HG02981 (cell line): ENCODE data around the gene UBE2O.
A peak's percentile ranks its signal among the peaks of the same experiment; 100 is the strongest.

Experiments used
- ATAC-seq: cut with Tn5 transposase; IDR thresholded peaks from one replicate; pipeline ENCODE4 v1.9.1; 2021; ENCODE audit warnings: mild to moderate bottlenecking, moderate library complexity; ENCODE audit not compliant: unreplicated experiment

Gene UBE2O

DNA sequence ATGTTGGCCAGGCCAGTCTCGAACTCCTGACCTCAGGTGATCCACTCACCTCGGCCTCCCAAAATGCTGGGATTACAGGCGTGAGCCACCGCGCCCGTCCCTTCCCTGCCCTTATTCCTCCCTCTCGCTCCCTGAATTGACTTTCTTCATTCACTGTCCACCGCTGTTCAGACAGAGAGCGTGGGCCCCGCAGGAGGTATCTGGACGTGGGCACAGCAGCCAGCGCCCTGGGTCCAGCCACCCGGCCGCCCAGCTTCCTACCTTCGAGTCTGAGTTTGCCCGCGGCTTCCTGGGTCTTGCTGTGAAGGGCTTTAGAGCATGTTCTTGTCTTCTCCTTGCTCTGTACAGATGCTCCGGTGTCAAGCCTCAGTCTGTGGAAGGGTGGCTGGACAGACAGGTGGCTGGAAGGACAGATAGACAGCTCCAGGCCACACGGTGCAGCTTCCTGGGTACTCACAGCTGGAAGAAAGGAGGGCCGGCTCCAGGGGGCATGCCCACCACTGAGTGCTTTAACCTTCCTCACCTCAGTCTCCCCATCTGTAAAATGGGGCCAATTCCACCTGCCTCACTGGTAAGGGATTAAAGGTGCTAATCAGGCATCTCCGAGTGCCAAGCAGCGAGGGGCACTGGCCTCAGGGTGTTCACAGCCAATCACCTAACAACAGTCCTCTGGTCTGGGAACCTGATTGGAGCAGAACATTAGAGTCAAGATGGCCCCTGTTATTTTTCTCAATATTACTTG, 34.7 kb upstream of the UBE2O start:
- no peak for ATAC-seq

DNA sequence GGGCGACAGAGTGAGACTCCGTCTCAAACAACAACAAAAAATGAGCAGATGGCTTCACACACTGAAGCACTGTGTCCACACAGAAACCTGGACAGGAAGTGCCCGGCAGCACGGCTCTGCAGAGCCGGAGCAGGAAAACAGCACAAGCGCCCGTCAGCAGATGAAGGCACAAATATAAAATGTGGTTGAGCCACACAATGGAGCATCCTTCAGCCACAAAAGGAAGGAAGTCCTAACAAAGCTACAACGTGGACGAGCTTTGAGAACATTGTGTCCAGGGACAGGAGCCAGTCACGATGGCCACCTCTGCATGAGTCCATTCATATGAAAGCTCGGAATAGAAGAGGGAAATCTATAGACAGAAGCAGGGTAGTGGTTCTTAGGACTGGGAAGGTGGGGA, 32.6 kb upstream of the UBE2O start:
- ATAC-seq, result no peak

DNA sequence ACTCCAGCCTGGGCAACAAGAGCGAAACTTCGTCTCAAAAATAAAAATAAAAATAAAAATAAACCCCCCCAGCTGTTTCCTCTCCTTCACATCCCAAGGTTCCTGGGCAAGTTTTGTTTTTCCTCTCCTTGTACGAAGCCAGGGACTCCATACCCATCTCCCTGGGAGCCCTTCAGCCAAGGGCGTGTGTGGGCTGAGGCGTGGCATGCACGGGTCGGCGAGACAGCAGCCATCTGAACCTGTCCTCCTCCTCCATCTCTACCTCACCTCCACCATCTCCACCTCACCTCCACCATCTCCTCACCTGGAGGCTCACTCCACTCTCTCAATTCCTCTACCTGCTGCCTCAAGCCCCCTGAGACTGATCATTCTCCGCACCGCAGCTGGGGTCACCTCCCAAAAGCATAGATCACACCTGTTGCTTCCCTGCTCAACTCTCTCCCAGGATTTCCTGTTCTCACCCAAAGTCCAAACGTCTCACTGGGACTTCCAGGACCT, 31.3 kb upstream of the UBE2O start:
- no peak for ATAC-seq

DNA sequence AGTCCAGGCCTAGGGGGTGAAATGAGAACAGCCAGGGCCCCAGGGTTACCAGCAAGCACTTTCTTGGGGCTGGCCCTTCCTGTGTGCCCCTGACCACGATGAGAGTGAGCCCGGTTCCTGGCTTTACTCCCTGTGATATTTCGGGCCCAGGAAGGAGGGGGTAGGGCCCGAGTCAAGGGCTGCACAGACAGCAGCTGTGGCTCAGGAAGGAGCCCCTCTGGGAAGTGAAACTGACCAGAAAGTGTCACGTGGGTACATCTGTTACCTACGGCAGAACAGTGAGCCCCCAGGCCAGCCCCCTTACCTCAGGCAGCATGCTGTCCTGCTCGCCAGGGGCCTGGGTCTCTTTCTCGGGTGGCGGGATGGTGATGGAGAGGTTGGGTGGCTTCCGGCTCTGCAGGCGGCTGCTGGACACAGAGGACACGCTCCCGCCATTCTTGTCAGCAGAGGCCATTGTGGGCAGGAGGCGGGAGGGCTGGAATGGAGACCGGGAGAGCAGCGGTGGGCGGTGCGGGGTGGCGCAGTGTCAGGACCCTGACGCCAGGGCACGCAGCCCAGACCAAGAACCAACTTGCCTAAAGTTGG, 28.2 kb upstream of the UBE2O start:
- ATAC-seq, result peak; percentile 60

GRCh38 chr17:76480632-76481031, 27.7 kb upstream of the UBE2O start:
- ATAC-seq, result peak; percentile 2

DNA sequence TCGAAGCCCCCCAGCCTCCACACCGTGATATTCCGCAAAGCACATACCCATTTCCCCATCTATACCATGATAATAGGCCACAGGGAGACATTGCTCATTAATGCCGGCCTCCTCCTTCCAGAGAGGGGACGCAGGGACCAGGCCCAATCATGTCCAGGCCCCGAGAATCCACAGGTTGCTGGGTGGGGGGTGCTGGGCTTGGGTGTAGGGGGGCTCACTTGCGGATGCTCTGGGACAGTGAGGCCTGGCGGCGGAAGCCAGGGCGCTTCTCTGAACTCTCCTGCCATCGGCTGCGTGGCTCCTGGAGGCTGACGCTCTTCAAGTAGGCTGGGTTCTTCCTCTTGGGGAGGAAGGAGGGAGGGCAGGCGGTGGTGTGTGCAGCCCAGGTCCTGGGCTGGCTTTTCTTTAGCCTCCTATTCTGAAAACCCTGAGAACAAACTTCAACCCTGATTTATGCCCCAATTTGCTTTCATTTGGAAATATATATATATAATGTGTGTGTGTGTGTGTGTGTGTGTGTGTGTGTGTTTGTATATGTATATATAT, 26.6 kb upstream of the UBE2O start:
- no peak for ATAC-seq

GRCh38 chr17:76478730-76479514, 26.0 kb upstream of the UBE2O start:
- no peak for ATAC-seq

GRCh38 chr17:76478097-76478496, 25.1 kb upstream of the UBE2O start:
- ATAC-seq, result no peak

- ATAC-seq, result no peak
Observed at GRCh38 chr17:76477576-76477975, 24.6 kb upstream of the UBE2O start.

DNA sequence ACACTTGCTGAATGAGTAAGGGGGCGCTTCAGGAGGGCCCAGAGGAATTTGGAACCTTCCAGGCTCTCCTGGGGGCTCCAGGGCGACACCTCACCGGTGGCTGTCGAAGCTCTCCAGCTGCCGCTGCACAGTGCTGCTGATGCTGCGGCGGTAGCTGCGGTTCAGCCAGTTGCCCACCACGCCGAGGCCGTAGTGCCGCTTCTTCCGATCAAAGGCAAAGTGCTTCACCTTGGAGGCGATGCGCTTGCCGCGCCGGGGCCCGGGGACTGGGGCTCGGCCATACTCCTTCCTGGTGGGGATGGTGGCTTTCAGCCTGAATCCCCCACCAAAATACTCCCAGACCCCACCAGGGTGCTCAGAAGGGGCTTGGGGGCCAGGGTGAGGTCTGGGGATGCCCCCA, 23.8 kb upstream of the UBE2O start:
- ATAC-seq, result no peak

DNA sequence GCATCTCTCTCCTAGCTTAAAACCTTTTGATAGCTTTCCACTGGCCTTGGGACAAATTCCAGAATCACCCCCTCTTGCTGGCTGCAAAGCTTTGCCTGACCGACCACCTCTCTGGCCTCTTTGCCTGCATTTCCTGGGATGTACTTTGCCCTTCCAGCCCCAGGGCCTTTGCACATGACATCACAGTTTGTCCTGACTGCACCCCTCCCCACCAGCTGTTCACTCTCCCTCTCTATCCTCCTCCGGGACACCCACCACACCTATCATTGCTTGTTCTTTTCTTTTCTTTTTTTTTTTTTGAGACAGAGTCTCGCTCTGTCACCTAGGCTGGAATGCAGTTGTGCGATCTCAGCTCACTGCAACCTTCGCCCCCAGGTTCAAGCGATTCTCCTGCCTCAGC, 22.4 kb upstream of the UBE2O start:
- ATAC-seq, result no peak

- no peak for ATAC-seq
Observed at GRCh38 chr17:76474894-76475293, 21.9 kb upstream of the UBE2O start.

GRCh38 chr17:76474238-76474637, 21.3 kb upstream of the UBE2O start:
- ATAC-seq, result no peak

DNA sequence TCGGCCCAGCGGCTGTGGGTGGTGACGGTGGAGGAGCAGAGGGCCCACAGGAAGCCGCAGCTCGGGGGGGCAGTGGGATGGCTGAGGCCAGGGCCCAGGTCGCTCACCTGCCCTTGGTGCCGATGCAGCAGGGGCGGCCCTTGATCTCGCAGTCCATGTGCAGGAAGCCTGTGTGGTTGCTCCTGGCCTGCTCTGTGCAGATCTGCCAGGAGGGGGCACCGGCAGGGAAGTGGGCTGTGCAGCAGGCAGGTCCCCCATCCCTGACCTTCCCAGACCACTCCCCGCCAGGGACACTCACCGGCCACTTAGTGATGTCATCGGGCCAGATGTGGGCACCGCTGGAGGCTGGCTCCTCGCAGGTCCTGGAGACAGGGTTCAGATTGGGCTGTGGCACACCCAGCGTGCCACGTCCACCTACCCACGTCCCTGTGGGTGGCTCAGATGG, 20.6 kb upstream of the UBE2O start:
- ATAC-seq, result no peak

GRCh38 chr17:76472726-76473125, 19.8 kb upstream of the UBE2O start:
- ATAC-seq, result no peak

DNA sequence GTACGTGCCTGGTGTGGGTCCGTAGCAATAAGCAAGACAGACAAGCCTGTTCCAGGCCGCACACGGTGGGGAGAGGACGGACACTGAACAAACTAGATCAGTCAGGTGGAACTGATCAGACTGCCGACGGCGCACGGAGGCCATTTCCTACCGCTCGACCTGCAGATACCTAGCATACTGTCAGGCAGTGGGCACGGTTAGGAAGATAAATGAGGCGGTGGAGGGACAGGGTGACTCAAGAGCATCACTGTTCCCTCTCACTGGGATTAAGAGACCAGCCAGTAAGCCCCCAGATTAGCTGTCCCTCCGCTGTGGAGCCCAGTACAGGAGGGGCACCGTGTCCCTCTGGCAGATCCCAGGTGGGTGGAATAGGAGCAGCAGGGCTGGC, 19.3 kb upstream of the UBE2O start:
- no peak for ATAC-seq

GRCh38 chr17:76471498-76472257, 18.7 kb upstream of the UBE2O start:
- no peak for ATAC-seq

DNA sequence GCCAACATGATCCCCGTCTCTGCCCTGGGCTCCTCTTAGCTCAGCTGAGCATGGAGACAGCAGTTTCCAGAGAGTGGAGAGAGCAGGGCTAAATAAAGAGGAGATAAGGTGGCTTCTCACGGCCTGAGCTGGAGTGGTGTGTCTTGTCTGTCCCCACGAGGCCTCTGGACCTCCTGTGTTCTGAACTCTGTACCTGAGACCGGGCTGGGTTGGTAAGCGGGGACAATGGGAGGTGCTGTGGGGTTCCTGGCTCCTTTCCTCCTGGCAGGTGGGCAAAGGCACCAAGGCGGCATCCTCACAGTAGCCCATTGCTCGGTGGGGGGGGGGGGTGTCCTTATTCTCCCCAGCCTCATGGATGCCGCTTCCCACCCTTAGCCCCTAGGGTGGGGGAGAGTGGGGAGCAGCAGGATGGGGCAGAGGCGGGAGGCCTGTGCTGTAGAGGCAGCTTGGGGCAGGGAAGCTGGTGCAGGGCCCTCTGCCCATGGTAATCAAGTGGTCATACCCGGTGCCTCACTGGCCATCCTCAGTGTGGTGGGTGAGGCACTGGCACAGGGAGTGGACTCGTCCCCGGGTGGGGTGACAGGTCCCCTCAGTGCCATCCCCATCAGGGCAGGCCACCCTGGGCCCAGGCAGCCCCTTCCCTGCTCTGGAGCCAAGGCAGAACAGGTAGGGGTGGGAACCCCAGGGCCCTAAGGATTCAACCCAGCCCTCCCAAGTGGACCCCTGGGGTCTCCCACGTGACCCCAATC, 17.2 kb upstream of the UBE2O start:
- ATAC-seq, result no peak

DNA sequence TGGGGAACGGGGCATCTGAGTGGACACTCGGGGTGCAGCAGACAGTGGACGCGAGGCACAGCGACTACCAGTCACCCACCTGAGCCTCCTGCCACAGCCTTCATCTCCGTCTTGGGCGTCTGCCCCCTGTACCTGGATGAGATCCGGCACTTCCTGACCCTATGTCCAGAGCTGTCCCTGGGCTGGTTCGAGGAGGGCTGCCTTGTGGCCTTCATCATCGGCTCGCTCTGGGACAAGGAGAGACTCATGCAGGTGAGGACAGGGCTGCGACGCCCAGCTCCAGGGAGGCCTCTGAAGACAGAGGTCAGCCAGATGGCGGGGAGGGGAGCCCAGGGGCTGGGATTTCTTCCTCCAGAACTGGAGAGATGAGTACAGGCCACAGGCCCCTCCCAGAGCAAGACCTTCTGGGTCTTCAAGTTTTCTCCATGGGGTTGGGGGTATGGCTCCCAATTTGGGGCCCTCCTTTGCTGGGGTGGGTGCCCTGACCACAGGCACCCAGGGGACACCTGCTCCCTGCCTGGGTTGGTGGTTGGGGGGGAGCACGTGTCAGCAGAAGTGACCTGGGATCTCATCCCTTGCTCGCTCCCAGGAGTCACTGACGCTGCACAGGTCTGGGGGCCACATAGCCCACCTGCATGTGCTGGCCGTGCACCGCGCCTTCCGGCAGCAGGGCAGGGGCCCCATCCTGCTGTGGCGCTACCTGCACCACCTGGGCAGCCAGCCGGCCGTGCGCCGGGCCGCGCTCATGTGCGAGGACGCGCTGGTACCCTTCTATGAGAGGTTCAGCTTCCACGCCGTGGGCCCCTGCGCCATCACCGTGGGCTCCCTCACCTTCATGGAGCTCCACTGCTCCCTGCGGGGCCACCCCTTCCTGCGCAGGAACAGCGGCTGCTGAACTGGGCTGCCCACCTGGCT, 16.4 kb upstream of the UBE2O start:
- ATAC-seq, result no peak
